ENCODE data around the gene FECH. TPM values are rescaled to one million over a fixed set of nuclear protein-coding genes. Genes with fewer than 3 reads are reported as not detected.

The FECH gene
- total RNA-seq, 1 donor, result 31.1 TPM

GRCh38 chr18:57561728-57562423 is 24.6 kb downstream of the FECH start:
- H3K4me3 ChIP-seq (ENCODE audit: low read depth, low read length), result no peak overlapping the region
- TF ChIP-seq, protein P1, sequence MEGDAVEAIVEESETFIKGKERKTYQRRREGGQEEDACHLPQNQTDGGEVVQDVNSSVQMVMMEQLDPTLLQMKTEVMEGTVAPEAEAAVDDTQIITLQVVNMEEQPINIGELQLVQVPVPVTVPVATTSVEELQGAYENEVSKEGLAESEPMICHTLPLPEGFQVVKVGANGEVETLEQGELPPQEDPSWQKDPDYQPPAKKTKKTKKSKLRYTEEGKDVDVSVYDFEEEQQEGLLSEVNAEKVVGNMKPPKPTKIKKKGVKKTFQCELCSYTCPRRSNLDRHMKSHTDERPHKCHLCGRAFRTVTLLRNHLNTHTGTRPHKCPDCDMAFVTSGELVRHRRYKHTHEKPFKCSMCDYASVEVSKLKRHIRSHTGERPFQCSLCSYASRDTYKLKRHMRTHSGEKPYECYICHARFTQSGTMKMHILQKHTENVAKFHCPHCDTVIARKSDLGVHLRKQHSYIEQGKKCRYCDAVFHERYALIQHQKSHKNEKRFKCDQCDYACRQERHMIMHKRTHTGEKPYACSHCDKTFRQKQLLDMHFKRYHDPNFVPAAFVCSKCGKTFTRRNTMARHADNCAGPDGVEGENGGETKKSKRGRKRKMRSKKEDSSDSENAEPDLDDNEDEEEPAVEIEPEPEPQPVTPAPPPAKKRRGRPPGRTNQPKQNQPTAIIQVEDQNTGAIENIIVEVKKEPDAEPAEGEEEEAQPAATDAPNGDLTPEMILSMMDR (IDR thresholded peaks at IDR 0.05; ENCODE audit: insufficient read depth, low read depth, low read length), result peak; percentile 81
- DNase-seq (ENCODE audit: low read depth), result peak; percentile 56

DNA sequence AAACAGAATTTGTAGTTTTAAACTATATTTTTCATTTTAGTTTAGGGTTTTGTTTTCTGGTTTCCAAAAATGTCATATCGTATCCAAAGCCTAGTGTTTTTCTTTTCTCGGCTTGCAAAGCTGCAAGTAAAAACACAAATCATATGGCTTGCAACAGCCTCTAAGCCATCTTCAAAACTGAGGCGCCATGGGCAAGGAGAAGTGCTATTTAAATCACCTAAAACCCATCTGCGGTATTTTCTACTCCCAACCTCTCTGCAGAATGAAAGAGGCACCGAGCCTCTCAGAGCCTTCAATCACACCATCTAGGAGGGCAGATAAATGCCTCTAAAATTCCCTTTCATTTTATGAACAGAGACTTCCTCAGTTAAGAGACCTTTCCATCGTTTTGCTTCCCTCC is 25.2 kb downstream of the FECH start:
- DNase-seq (ENCODE audit: low read depth), result no peak
- no peak overlapping the region for H3K4me3 ChIP-seq (ENCODE audit: low read depth, low read length)
- TF ChIP-seq, protein P1 (IDR thresholded peaks at IDR 0.05; ENCODE audit: insufficient read depth, low read depth, low read length), result no peak

DNA sequence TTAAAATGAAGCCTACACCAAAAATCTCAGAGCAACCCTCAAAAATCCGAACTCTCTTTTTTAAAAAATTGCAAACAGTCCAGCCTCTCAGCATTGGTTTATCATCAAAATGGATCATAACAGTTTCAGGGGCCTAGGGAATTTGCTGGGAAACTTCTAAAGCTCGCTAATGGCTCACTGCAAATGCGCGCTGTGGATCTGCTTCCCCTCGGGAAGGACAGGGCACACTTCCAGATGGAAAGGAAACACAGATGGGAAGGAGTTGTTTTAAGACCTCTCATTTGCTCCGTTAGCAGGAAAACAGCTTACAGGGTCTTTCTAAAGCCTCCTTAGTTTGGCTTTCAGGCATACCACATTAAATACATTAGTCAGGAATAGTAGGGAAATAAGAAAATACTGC is 27.2 kb downstream of the FECH start:
- H3K4me3 ChIP-seq (ENCODE audit: low read depth, low read length), result no peak overlapping the region
- no peak for DNase-seq (ENCODE audit: low read depth)
- TF ChIP-seq, protein P1 (IDR thresholded peaks at IDR 0.05; ENCODE audit: insufficient read depth, low read depth, low read length), result no peak

DNA sequence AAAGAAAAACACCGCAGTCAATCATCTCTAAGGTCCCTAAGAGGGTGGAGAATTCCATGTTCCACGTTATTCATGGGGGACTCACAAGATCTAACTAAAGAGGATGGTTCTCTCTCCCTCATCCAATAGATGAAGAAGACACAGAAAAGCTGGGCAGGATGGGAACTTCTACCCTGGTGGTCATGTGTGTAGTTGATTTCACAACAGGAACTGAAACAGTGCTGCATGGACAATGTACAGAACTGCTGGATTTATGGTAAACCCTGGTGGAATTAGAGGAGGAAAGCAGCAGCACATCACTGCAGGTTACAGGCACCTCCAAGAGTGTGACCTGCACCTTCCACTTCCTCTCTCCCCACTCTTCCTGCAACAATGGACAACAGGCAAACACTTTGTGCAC is 31.4 kb downstream of the FECH start:
- TF ChIP-seq, protein P1 (IDR thresholded peaks at IDR 0.05; ENCODE audit: insufficient read depth, low read depth, low read length), result no peak
- DNase-seq (ENCODE audit: low read depth), result no peak
- no peak overlapping the region for H3K4me3 ChIP-seq (ENCODE audit: low read depth, low read length)

GRCh38 chr18:57550510-57550909 is 36.0 kb downstream of the FECH start:
- DNase-seq (ENCODE audit: low read depth), result no peak
- TF ChIP-seq, protein P1 (IDR thresholded peaks at IDR 0.05; ENCODE audit: insufficient read depth, low read depth, low read length), result no peak
- no peak overlapping the region for H3K4me3 ChIP-seq (ENCODE audit: low read depth, low read length)

- TF ChIP-seq, protein P1 (IDR thresholded peaks at IDR 0.05; ENCODE audit: insufficient read depth, low read depth, low read length), result no peak
- H3K4me3 ChIP-seq (ENCODE audit: low read depth, low read length), result no peak overlapping the region
- DNase-seq (ENCODE audit: low read depth), result no peak
Measured at GRCh38 chr18:57547260-57547659, 39.2 kb downstream of the FECH start.
